ENCODE data around the gene PRR23B. TPM values are rescaled to one million over a fixed set of nuclear protein-coding genes. Genes with fewer than 3 reads are reported as not detected.
"Not testable (repeated sequence)": the region's sequence is repeated elsewhere in the genome, so short reads cannot be mapped to it uniquely, and the experiment has no call there.

PRR23B gene
- total and polyA plus RNA-seq, 7 donors, result not detected

DNA sequence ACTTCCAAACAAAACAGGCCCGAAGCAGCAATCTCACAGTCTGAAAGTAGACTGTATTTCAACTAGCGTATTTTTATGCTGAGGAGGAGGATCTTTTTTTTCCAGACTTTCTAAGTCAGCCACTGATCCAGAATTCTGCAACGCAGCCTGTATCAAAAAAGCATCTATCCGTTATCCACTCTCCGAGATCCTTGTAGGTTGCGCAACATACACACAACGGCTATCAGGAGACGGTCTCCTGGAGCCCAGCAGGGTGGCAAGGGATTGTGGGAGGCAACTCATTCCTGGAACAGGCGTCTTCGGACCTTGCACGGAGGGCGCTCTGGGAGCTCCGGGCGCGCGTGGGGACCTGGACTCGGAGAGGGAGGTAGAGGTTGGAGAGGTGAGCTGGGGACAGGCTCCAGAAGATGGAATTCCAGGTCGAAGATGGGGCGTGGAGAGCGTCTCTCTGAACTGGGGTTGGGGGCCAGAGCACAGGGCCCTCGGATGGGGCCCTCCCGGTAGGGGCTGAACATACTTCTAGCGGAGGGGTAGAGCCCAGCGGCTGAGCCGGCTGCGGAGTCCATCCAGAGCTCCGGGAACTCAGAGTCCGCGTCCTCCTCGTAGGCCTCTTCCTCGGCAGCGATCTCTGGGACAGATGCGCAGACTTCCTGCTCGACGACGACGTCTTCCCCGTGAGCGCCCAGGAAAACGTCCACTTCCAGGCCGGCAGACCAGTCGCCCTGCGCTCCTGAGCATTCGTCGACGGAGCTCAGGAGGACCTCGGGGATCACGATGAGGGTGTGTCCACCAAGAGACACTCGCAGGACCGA, 23.0 kb upstream of the PRR23B start:
- TF ChIP-seq, protein P1, sequence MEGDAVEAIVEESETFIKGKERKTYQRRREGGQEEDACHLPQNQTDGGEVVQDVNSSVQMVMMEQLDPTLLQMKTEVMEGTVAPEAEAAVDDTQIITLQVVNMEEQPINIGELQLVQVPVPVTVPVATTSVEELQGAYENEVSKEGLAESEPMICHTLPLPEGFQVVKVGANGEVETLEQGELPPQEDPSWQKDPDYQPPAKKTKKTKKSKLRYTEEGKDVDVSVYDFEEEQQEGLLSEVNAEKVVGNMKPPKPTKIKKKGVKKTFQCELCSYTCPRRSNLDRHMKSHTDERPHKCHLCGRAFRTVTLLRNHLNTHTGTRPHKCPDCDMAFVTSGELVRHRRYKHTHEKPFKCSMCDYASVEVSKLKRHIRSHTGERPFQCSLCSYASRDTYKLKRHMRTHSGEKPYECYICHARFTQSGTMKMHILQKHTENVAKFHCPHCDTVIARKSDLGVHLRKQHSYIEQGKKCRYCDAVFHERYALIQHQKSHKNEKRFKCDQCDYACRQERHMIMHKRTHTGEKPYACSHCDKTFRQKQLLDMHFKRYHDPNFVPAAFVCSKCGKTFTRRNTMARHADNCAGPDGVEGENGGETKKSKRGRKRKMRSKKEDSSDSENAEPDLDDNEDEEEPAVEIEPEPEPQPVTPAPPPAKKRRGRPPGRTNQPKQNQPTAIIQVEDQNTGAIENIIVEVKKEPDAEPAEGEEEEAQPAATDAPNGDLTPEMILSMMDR (IDR thresholded peaks at IDR 0.05), result no peak
- TF ChIP-seq POLR2A (IDR thresholded peaks at IDR 0.05), result no peak
- no peak for TF ChIP-seq EP300 (IDR thresholded peaks at IDR 0.05)
- no peak for TF ChIP-seq POLR2AphosphoS5 (IDR thresholded peaks at IDR 0.05)
- Histone ChIP-seq H3K4me1 (no peaks in the 10 kb centered on the region), H3K4me3 (no peak overlapping the region), H3K27me3 (no peaks in the 10 kb centered on the region), H3K9me3 (peaks cover 0 to 3% (median 1%) of the 10 kb centered on the region in 4 donors), H3K36me3 (no peaks in the 10 kb centered on the region), H3K27ac (no peak overlapping the region)
- DNase-seq, result no peak
- WGBS, 2 donors, result 74 to 91% methylated on average over 50 of the region's 50 CpGs
- intact Hi-C loops (cut with DNase I), result no loop called here

- intact Hi-C loops (cut with DNase I), result no loop called here
Observed at GRCh38 chr3:139037478-139037877, 16.8 kb upstream of the PRR23B start.

DNA sequence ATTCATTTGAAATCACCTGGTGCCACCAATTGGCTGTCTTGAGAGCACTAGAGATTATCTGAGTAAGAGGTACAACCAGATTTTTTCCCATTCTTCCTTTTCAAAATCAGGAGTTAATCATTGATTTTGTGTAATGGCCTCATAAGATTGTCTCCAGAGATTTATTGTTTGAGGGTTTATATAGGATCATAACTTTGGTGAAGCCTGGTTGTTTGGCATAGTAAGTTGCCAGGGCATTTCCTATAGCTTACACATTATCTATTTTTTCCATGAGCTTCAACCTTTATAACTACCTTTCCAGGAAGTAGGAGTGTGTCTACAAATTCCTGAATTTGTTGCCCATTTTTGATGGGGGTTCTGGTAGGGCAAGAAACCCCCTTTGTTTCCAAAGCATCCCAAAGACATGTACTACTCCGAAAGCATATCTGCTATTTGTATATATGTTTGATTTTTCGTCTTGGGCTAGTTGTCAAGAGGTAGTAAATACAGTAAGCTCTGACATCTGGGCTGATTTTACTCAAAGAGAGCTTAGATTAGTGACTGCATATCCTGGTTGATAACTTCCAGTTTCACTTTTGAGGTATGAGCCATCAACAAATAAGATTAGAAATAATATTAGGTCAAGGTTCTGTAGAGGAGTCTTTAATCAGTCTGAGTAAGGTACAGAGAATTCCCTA, 11.7 kb upstream of the PRR23B start:
- H3K36me3 ChIP-seq, result no peaks in the 10 kb centered on the region
- H3K27ac ChIP-seq, result no peak overlapping the region
- no peak for DNase-seq
- intact Hi-C loops (cut with DNase I), result no loop called here
- no peaks in the 10 kb centered on the region for H3K27me3 ChIP-seq
- no peaks in the 10 kb centered on the region for H3K4me1 ChIP-seq
- no peak for TF ChIP-seq EP300 (IDR thresholded peaks at IDR 0.05)
- TF ChIP-seq POLR2AphosphoS5 (IDR thresholded peaks at IDR 0.05), result no peak
- no peak for TF ChIP-seq POLR2A (IDR thresholded peaks at IDR 0.05)
- TF ChIP-seq, protein P1 (IDR thresholded peaks at IDR 0.05), result no peak
- no peaks in the 10 kb centered on the region for H3K9me3 ChIP-seq
- no peak overlapping the region for H3K4me3 ChIP-seq
- WGBS, 2 donors, result 14 to 64% methylated on average over 2 of the region's 2 CpGs

More at GRCh38 chr3:139037478-139037877, 16.8 kb upstream of the PRR23B start:
- H3K4me3 ChIP-seq, result no peak overlapping the region
- WGBS, 2 donors, result 34 to 70% methylated on average over 6 of the region's 6 CpGs
- no peak overlapping the region for H3K27ac ChIP-seq
- TF ChIP-seq EP300 (IDR thresholded peaks at IDR 0.05) (no peak), POLR2A (IDR thresholded peaks at IDR 0.05) (no peak), POLR2AphosphoS5 (IDR thresholded peaks at IDR 0.05) (no peak)
- TF ChIP-seq, protein P1 (IDR thresholded peaks at IDR 0.05), result no peak
- no peaks in the 10 kb centered on the region for H3K4me1 ChIP-seq
- H3K9me3 ChIP-seq, result no peaks in the 10 kb centered on the region
- H3K36me3 ChIP-seq, result no peaks in the 10 kb centered on the region
- no peaks in the 10 kb centered on the region for H3K27me3 ChIP-seq
- no peak for DNase-seq

DNA sequence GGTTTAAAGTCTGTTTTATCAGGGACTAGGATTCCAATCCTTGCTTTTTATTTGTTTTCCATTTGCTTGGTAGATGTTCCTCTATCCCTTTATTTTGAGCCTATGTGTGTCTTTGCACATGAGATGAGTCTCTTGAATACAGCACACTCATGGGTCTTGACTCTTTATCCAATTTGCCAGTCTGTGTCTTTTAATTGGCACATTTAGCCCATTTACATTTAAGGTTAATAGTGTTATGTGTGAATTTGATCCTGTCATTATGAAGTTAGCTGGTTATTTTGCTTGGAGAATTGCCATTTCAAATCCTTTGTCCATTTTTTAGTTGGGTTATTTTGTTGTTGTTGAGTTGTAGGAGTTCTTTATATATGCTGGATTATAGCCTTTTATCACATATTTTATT, 9.8 kb upstream of the PRR23B start:
- not testable (repeated sequence) for H3K9me3 ChIP-seq

GRCh38 chr3:139024968-139025367, 4.2 kb upstream of the PRR23B start:
- H3K27ac ChIP-seq, result no peak overlapping the region
- intact Hi-C loops (cut with DNase I), result no loop called here
- H3K4me3 ChIP-seq, result no peak overlapping the region
- TF ChIP-seq EP300 (IDR thresholded peaks at IDR 0.05) (no peak), POLR2AphosphoS5 (IDR thresholded peaks at IDR 0.05) (no peak), POLR2A (IDR thresholded peaks at IDR 0.05) (no peak)
- TF ChIP-seq, protein P1 (IDR thresholded peaks at IDR 0.05), result no peak
- H3K9me3 ChIP-seq, result peaks cover 0 to 4% (median 0%) of the 10 kb centered on the region in 4 donors
- no peaks in the 10 kb centered on the region for H3K4me1 ChIP-seq
- H3K36me3 ChIP-seq, result no peaks in the 10 kb centered on the region
- H3K27me3 ChIP-seq, result no peaks in the 10 kb centered on the region
- WGBS, 2 donors, result 93 to 96% methylated on average over 2 of the region's 2 CpGs
- no peak for DNase-seq

More for the DNA sequence above, 9.8 kb upstream of the PRR23B start:
- DNase-seq; H3K4me1 ChIP-seq; H3K27me3 ChIP-seq; H3K27ac ChIP-seq; H3K4me3 ChIP-seq; H3K36me3 ChIP-seq; intact Hi-C loops (cut with DNase I): not testable (repeated sequence)

All from sigmoid colon (tissue), 7 donors.